Spleen (tissue), 11 donors: ENCODE results near the gene TICRR. TPM values are rescaled to one million over a fixed set of nuclear protein-coding genes. Genes with fewer than 3 reads are reported as not detected.

Source experiments
- DNase-seq: peaks from one replicate; pipeline ENCODE4 v3.0.0-alpha.2; 2020
- H3K27ac ChIP-seq, 8 donors: fragments of 200-600 bp; sonication (generic) in 7 of 8; 1 replicate in 4 of 8; 2 replicates in 4 of 8; pipeline versions ENCODE4 v1.5.0 to v1.8.0; 2016 to 2021; ENCODE audit warnings: inconsistent platforms in 4 of 8, mild to moderate bottlenecking in 4 of 8, moderate library complexity in 1 of 8
- H3K27me3 ChIP-seq, 7 donors: fragments of 200-600 bp; sonication (generic) in 6 of 7; replicated peaks in 1 of 7; 1 replicate in 4 of 7; 2 replicates in 3 of 7; pipeline versions ENCODE4 v1.5.0 to v1.8.0; 2016 to 2021; ENCODE audit warnings: inconsistent platforms in 3 of 7, mild to moderate bottlenecking in 1 of 7
- H3K36me3 ChIP-seq, 6 donors: fragments of 200-600 bp; sonication (generic) in 5 of 6; 1 replicate in 4 of 6; 2 replicates in 2 of 6; pipeline versions ENCODE4 v1.5.0 to v1.8.0; 2016 to 2021; ENCODE audit warnings: inconsistent platforms in 2 of 6
- H3K4me1 ChIP-seq, 6 donors: fragments of 200-600 bp; sonication (generic) in 5 of 6; 1 replicate in 3 of 6; 2 replicates in 3 of 6; pipeline versions ENCODE4 v1.5.0 to v1.8.0; 2016 to 2021; ENCODE audit warnings: inconsistent platforms in 3 of 6
- H3K4me3 ChIP-seq, 8 donors: fragments of 200-600 bp; sonication (generic) in 7 of 8; 1 replicate in 4 of 8; 2 replicates in 4 of 8; pipeline versions ENCODE4 v1.5.0 to v1.8.0; 2016 to 2021; ENCODE audit warnings: inconsistent platforms in 4 of 8, mild to moderate bottlenecking in 4 of 8, moderate library complexity in 2 of 8
- H3K9me3 ChIP-seq, 8 donors: fragments of 200-600 bp; sonication (generic) in 7 of 8; 1 replicate in 4 of 8; 2 replicates in 4 of 8; pipeline versions ENCODE4 v1.5.0 to v1.8.0; 2016 to 2021; ENCODE audit warnings: inconsistent platforms in 4 of 8
- CTCF ChIP-seq, 11 experiments: fragments of 200-600 bp in 7 of 11; fragments of 450-650 bp in 4 of 11; sonication (generic) in 4 of 11; IDR thresholded peaks in 8 of 11; conservative IDR thresholded peaks in 3 of 11; 1 replicate in 7 of 11; 2 replicates in 4 of 11; pipeline versions ENCODE4 v1.4.0 to v1.8.0; 2016 to 2021; ENCODE audit warnings: antibody characterized with exemption in 11 of 11, inconsistent platforms in 4 of 11, mild to moderate bottlenecking in 1 of 11
- POLR2A ChIP-seq, 3 donors: fragments of 450-650 bp; IDR thresholded peaks; one replicate each; pipeline ENCODE4 v1.5.1; 2017; ENCODE audit warnings: antibody characterized with exemption in 3 of 3, mild to moderate bottlenecking in 1 of 3
- POLR2AphosphoS5 ChIP-seq, 3 donors: sonication (generic); formaldehyde crosslinking; IDR thresholded peaks; one replicate each; pipeline ENCODE4 v1.5.1; 2017; ENCODE audit warnings: antibody characterized with exemption in 3 of 3
- WGBS, 5 donors: extraction: QIAGEN DNeasy Blood & Tissue Kit in 3 of 5; methylation state at CpG; one replicate each; pipeline versions ENCODE4 v1.1.5 to v1.1.7; 2013 to 2018; 5-methylcytosine and 5-hydroxymethylcytosine counted together
- intact Hi-C: fragments of 100-400 bp; cut with DNase I; formaldehyde crosslinking; loops from one replicate; pipeline ENCODE4 v1.15.0; 2023; ENCODE audit warnings: low total_unique reads
- polyA plus RNA-seq, 3 donors: library from polyadenylated mRNA; stranded (reverse); fragments of 200-250 nt; gene quantifications; one replicate each; pipeline ENCODE4 v1.2.1, GENCODE V29; 2013
- total RNA-seq, 7 donors: library from RNA; depleted of rRNA in 3 of 7; stranded (reverse); fragments of >200 nt in 3 of 7; fragmentation: NEBNext Ultra II Directional in 4 of 7; extraction: Animal tissue kit (Norgen Biotek cat#: 25700) in 4 of 7; gene quantifications; one replicate each; pipeline versions ENCODE4 v1.1.0 to v1.2.1, GENCODE V29; 2016 to 2021
- donor health status: healthy with polysubstance abuse.
- donor health status: DM: no; HTN: no; CAD: no; lungs with moderate emphysema.
- donor health status: DM: no; HTN: no; CAD: no.
- donor health status: Bipolar disorder and iron deficiency.
- donor health status: healthy.
- donor health status: DM: no; HTN: no; CAD: no.
- donor health status: DM: yes; HTN: yes; CAD: no.

TICRR gene
- total and polyA plus RNA-seq, 10 donors, result 0.22 to 3.0 (median 1.00) TPM

- no peaks in the 10 kb centered on the region for H3K4me1 ChIP-seq
- H3K36me3 ChIP-seq, result peaks cover 0 to 67% (median 0%) of the 10 kb centered on the region in 6 donors
- H3K9me3 ChIP-seq, result peaks cover 0 to 44% (median 33%) of the 10 kb centered on the region in 8 donors
- DNase-seq, result no peak
- no peak overlapping the region for H3K27ac ChIP-seq
- no peaks in the 10 kb centered on the region for H3K27me3 ChIP-seq
- TF ChIP-seq CTCF (IDR thresholded peaks at IDR 0.05 in 8 of 11, conservative IDR thresholded peaks at IDR 0.05 in 3 of 11), result no peak
- TF ChIP-seq POLR2A (IDR thresholded peaks at IDR 0.05), result no peak
- TF ChIP-seq POLR2AphosphoS5 (IDR thresholded peaks at IDR 0.05), result no peak
- whole genome bisulfite sequencing, 5 donors, result 95 to 98% (median 97%) methylated on average over 2 of the region's 2 CpGs
- H3K4me3 ChIP-seq, result no peak overlapping the region
- intact Hi-C loops, result no loop called here
These were observed 36.0 kb downstream of the TICRR start for GRCh38 chr15:89611317-89611716.

- intact Hi-C loops, result no loop called here
These were observed 37.8 kb downstream of the TICRR start for GRCh38 chr15:89613031-89613430.

GRCh38 chr15:89614164-89614563 lies 38.9 kb downstream of the TICRR start:
- Histone ChIP-seq H3K27me3 (no peaks in the 10 kb centered on the region), H3K9me3 (peaks cover 0 to 44% (median 33%) of the 10 kb centered on the region in 8 donors), H3K27ac (no peak overlapping the region), H3K4me3 (no peak overlapping the region), H3K36me3 (peaks cover 0 to 91% (median 0%) of the 10 kb centered on the region in 6 donors), H3K4me1 (no peaks in the 10 kb centered on the region)
- no peak for TF ChIP-seq POLR2A (IDR thresholded peaks at IDR 0.05)
- TF ChIP-seq POLR2AphosphoS5 (IDR thresholded peaks at IDR 0.05), result no peak
- no peak for TF ChIP-seq CTCF (IDR thresholded peaks at IDR 0.05 in 8 of 11, conservative IDR thresholded peaks at IDR 0.05 in 3 of 11)
- intact Hi-C loops, result no loop called here
- DNase-seq, result no peak
- WGBS, 5 donors, result 86 to 100% (median 93%) methylated on average over 1 of the region's 1 CpG

More at GRCh38 chr15:89613031-89613430, 37.8 kb downstream of the TICRR start:
- peaks cover 0 to 44% (median 33%) of the 10 kb centered on the region in 8 donors for H3K9me3 ChIP-seq
- DNase-seq, result no peak
- no peak overlapping the region for H3K27ac ChIP-seq
- H3K4me3 ChIP-seq, result no peak overlapping the region
- H3K4me1 ChIP-seq, result no peaks in the 10 kb centered on the region
- peaks cover 0 to 84% (median 0%) of the 10 kb centered on the region in 6 donors for H3K36me3 ChIP-seq
- H3K27me3 ChIP-seq, result no peaks in the 10 kb centered on the region
- WGBS, 5 donors, result 92 to 100% (median 95%) methylated on average over 2 of the region's 2 CpGs
- TF ChIP-seq POLR2A (IDR thresholded peaks at IDR 0.05) (no peak), CTCF (IDR thresholded peaks at IDR 0.05 in 8 of 11, conservative IDR thresholded peaks at IDR 0.05 in 3 of 11) (no peak), POLR2AphosphoS5 (IDR thresholded peaks at IDR 0.05) (no peak)

- intact Hi-C loops, result no loop called here
- 88 to 100% (median 100%) methylated on average over 1 of the region's 1 CpG for WGBS, 5 donors
These were observed 39.9 kb downstream of the TICRR start for GRCh38 chr15:89615135-89615534.

More at GRCh38 chr15:89615135-89615534, 39.9 kb downstream of the TICRR start:
- Histone ChIP-seq H3K27me3 (no peaks in the 10 kb centered on the region), H3K27ac (no peak overlapping the region), H3K9me3 (peaks cover 0 to 44% (median 33%) of the 10 kb centered on the region in 8 donors), H3K4me1 (no peaks in the 10 kb centered on the region), H3K36me3 (peaks cover 0 to 91% (median 0%) of the 10 kb centered on the region in 6 donors), H3K4me3 (no peak overlapping the region)
- DNase-seq, result no peak
- TF ChIP-seq POLR2A (IDR thresholded peaks at IDR 0.05) (no peak), POLR2AphosphoS5 (IDR thresholded peaks at IDR 0.05) (no peak), CTCF (IDR thresholded peaks at IDR 0.05 in 8 of 11, conservative IDR thresholded peaks at IDR 0.05 in 3 of 11) (no peak)
